ENCODE measurements around the gene BMPR1B. TPM values are rescaled to one million over a fixed set of nuclear protein-coding genes. Genes with fewer than 3 reads are reported as not detected.

The BMPR1B gene
- total RNA-seq, result under 1 TPM; 0.17 to 0.88 (median 0.35) TPM

GRCh38 chr4:94757192-94758140, at the start of gene BMPR1B:
Gene BMPR1B (plus strand): TSS chr4:94757955. CDS start chr4:95104425, 346,470 bp downstream.
- no peak for TF ChIP-seq CTCF (IDR thresholded peaks at IDR 0.05; ENCODE audit: low read depth)

GRCh38 chr4:94711635-94712034, 46.1 kb upstream of the BMPR1B start:
- TF ChIP-seq CTCF (IDR thresholded peaks at IDR 0.05; ENCODE audit: low read depth), result no peak

GRCh38 chr4:94714365-94715160, 43.2 kb upstream of the BMPR1B start:
- no peak for TF ChIP-seq CTCF (IDR thresholded peaks at IDR 0.05; ENCODE audit: low read depth)

- TF ChIP-seq CTCF (IDR thresholded peaks at IDR 0.05; ENCODE audit: low read depth), result no peak
These were observed 42.0 kb upstream of the BMPR1B start for GRCh38 chr4:94715726-94716125.

GRCh38 chr4:94721310-94721709, 36.4 kb upstream of the BMPR1B start:
- TF ChIP-seq CTCF (IDR thresholded peaks at IDR 0.05; ENCODE audit: low read depth), result no peak

- no peak for TF ChIP-seq CTCF (IDR thresholded peaks at IDR 0.05; ENCODE audit: low read depth)
These were observed 35.5 kb upstream of the BMPR1B start for GRCh38 chr4:94722270-94722669.

- TF ChIP-seq CTCF (IDR thresholded peaks at IDR 0.05; ENCODE audit: low read depth), result no peak
These were observed 35.0 kb upstream of the BMPR1B start for GRCh38 chr4:94722748-94723147.

Measured in subcutaneous adipose tissue (tissue), 4 donors.